D341Med (cell line): ENCODE data around the gene TRPM2.

ENCODE experiments used
- DNase-seq: peaks from one replicate; pipeline ENCODE4 v3.0.0; 2012; ENCODE audit warnings: low spot score

The TRPM2 gene

DNA sequence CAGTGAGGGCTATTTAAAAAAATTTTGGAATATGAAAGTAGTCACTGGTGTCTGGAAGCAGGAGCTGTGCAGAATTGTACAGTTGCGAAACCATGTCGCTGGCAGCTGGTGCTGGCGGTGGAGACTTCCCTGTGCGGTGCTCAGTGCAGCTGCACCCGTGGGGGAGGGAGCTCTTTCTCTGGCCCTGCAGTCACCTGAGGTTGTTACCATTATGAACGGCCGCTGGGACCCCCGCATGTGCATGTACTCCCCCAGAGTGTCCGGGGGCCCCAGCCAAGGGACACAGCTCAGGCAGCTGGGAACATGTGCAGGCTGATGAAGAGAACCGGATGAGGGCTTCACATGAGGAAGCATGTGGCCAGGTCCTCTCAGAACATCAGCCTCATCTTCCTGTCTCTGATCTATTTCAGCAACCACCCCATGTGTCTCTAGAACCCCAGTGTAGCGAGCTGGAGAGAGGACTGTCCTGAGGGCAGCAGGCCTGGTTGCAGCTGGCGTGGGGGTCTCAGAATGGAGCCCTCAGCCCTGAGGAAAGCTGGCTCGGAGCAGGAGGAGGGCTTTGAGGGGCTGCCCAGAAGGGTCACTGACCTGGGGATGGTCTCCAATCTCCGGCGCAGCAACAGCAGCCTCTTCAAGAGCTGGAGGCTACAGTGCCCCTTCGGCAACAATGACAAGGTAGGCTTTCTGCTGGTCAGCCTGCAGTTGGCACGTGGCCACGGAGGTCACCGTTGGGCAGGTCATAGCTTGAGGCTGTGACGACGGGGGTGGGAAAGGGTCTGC, at the start of gene TRPM2:
Gene TRPM2, plus strand, starts transcription at position 431 of the 780 bp plus-strand sequence. Its CDS starts 80 bp downstream, at position 511.
- DNase-seq, result no peak

GRCh38 chr21:44304011-44304616, 49.3 kb upstream of the TRPM2 start:
- no peak for DNase-seq

GRCh38 chr21:44304877-44305293, 48.5 kb upstream of the TRPM2 start:
- DNase-seq, result peak; percentile 85

DNA sequence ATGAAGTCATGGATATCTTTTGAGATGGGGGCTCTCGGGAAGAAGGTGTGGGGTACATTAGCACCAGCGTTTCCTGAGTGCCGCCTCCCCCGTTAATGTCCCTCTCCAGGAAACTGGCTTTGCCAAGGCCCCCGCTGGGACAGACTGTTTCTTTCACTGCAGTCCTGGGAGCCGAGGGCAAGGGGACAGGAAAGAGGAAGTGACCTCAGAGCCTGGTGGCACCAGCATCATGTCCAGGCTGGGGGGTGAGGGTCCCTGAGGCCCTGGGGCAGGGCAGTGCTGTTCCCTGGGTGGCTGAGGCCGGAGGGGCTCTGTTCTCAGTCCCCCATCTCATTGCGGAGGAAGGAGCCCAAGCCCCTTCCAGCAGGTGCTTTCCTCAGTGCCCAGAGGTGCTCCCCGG, 47.7 kb upstream of the TRPM2 start:
- no peak for DNase-seq

DNA sequence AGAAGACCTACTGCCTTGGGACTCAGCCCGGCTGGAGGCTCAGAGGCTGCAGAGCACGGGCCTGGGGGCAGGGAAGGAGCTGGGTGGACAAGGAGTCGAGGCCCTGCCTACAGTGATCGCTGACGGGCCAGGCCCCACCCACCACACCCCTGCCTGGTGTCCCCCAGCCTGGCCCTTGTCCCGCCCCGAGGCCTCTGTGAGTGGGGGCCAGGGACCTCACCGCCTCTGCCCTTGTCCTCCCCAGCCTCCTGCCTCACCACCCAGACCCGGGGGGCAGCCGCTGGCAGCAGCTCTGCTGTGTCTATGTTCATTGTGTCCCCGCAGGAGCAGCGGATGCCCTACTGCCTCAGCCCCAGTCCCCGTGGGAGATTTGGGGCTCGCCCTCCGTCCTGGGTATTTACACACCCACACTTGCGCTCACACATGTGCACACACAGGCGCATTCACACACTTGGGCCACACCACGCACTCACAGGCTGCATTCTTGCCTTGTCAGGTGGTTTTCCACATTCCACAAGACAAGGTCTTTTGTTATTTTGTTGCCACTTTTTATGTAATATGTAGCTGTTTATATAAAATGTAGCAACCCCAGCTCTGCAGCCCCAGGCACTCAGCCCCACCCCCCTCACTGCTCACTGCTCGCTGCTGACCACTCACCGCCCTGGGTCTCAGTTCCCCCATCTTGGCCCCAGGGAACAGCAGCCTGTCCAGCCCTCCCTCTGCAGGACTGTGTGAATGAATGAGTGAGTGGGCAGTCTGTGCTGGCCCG, 46.3 kb upstream of the TRPM2 start:
- no peak for DNase-seq

GRCh38 chr21:44310628-44311507, 42.6 kb upstream of the TRPM2 start:
- DNase-seq, result no peak

DNA sequence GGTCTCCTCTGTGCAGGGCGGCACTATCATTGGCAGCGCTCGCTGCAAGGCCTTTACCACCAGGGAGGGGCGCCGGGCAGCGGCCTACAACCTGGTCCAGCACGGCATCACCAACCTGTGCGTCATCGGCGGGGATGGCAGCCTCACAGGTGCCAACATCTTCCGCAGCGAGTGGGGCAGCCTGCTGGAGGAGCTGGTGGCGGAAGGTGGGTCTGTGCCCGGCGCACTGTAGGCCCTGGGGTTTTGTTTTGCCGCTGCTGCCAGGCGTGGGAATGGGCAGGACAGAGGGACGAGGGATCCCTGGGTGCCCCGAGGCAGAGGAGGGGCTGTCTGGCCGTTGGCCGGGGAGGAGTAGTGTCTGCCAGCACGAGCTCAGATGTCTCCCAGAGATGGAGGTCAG, 41.3 kb upstream of the TRPM2 start:
- no peak for DNase-seq

GRCh38 chr21:44312716-44313115, 40.7 kb upstream of the TRPM2 start:
- DNase-seq, result no peak

DNA sequence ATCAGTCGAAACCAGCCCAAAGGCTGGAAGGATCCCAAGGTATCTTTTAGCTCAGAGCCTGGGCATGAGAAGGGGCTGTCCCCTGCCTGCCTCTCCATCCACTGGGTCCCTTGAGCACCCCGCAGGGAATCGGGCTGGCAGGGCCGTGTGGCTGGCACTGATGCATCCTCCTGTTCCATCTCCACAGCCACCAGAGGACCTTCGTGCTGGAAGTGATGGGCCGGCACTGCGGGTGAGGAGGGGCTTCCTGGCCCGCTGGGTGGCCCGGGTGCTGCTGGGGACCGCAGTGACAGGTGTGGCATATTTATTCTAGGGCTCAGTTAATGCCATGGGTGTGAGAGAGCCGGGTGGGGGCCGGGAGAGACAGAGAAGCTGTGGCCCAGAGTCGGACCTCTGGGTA, 40.0 kb upstream of the TRPM2 start:
- no peak for DNase-seq

DNA sequence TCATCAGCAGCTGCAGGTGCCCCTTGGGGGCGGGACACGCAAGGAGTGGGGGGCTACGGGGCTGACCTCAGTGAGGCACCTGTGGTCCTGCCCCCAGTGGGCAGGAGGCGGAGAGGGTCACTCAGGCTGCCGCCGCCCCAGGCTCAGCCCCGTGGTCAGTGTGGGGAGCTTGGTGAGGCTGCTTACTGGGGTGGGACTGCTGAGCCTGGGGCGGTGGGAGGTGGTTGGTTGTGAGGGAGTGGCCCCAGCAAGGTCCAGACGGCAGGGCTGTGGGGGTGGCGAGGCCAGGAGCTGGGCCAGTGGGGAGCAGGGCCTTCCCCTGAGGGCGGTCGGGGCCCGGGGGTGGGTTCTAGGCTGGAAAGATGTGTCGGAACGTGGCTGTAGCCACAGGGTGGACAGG, 39.3 kb upstream of the TRPM2 start:
- no peak for DNase-seq

DNA sequence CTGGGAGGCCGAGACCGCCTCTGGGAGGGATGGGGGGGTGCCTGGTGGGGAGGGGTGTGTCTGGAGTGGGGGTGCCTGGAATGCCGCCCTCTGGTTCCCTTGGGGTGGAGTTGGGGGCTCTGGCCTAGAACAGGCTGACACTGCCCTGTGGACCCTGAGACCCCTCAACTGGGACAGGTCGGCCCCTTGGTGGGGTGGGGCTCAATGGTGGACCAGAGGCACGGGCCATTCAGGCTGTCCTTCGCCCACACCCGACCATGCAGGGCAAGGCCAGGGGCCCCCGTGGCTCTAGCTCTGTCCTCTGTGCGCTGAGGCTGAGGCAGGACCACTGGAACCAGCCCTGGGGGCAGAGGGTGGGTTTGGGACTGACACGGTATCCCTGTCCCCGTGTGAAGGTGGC, 38.9 kb upstream of the TRPM2 start:
- DNase-seq, result no peak

DNA sequence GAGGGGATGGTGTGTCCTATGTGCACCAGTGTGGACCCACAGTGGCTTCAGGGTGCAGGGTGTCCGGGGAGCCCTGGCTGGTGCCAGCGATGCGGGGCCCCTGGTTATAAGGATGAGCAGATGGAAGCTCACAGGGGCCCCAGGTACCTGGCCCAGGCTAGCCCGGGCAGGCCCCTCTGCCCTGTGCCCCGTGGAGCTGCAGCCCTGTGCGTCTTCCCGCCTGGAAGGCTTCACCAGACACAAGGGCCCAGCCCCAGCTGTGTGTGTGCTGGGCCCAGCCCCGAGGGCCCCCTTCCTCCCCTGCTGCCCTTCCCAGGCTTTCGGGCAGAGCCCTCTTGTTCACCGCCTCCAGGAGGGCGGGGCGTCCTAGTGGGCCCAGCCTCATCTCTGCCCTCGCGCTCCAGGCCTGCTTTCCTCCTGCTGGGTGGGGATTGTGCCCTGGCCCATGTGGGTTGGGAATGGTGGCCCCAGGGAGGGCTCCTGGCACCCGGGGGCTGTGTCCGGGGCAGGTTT, 37.7 kb upstream of the TRPM2 start:
- DNase-seq, result no peak

- DNase-seq, result no peak
Observed at GRCh38 chr21:44316277-44316900, 37.0 kb upstream of the TRPM2 start.

GRCh38 chr21:44317241-44317782, 36.1 kb upstream of the TRPM2 start:
- no peak for DNase-seq

DNA sequence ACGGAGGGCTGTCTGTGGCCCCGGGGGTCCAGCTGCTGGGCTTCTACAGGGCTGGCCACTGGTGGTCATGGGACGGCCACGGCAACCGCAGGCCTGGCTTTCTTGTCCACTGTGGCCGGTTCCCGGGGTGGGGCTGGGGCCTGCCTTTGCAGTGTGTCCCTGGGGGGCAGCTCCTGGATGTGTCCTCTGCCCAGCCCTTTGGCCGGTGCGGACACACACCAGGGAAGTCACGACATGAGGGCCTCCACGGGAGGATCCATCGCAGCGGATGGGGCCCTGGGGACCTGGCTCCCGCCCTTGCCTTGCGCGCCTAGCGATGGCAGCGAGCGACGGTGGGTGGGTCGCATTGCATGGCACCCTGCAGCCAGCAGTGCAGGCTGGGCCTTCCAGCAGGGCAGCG, 35.5 kb upstream of the TRPM2 start:
- DNase-seq, result no peak

DNA sequence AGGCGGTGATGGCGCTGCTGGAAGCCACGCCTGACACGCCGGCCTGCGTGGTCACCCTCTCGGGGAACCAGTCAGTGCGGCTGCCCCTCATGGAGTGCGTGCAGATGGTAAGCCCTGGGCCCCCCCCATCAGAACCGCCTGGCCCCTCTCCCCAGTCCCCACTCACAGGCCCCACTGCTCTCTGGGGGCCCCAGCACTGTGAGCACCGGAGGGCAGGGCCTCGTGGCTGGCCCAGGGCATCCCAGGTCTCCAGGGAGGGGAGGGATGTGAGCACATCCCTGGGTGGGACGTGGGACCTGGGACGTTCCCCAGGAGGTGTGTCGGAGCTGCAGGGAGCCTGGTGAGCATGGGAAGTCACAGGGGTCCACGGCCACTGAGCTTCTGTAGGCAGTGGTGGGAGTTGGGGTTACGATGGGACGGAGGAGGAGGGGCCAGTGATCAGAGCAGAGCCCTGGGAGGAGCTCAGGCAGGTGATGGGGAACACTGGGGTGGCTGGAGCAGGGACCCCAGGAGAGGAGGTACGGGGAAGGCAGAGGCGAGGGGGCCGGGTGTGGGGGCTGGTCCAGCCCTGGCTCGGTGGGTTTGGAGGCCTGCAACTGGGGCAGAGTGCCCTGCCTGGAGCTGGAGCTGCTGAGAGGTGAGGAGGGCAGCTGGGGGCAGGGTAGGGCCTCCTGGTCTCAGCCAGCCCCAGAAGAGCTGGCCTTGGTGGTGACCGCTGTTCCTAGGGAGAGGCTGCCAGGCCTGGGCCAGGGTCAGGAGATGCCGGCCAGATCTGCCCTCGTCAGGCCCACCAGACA, 34.7 kb upstream of the TRPM2 start:
- no peak for DNase-seq

DNA sequence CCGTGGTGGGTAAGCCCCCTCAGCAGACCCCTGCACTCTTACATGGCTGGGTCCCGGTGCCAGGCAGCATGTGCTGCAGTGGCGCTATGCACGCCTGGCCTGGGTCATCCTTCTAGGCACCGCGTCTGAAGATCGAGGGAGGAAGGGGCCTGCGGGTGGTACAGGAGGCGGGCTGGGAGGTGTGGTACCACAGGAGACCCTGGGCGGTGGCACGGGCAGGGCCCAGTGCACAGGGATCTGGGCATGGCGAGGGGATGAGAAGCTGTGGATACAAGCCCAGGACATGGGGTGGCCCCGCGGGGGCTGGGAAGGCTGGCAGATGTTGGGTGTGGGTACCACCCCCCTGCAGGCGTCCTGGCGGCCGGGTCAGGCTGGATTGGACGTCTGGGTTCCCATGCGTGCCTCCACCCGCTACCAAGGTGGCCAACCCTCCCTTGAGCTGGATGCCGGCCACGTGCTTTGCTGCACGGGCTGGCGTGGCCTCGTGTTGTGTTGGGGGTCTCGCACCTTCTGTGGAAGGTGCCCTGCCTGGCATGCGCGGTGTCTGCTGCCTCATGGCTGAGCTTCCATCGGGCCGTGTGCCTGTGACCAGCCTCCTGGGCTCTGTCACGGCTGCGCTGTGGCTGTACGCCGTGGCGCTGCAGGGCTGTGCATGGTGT, 33.9 kb upstream of the TRPM2 start:
- no peak for DNase-seq

GRCh38 chr21:44320847-44321246, 32.6 kb upstream of the TRPM2 start:
- no peak for DNase-seq

DNA sequence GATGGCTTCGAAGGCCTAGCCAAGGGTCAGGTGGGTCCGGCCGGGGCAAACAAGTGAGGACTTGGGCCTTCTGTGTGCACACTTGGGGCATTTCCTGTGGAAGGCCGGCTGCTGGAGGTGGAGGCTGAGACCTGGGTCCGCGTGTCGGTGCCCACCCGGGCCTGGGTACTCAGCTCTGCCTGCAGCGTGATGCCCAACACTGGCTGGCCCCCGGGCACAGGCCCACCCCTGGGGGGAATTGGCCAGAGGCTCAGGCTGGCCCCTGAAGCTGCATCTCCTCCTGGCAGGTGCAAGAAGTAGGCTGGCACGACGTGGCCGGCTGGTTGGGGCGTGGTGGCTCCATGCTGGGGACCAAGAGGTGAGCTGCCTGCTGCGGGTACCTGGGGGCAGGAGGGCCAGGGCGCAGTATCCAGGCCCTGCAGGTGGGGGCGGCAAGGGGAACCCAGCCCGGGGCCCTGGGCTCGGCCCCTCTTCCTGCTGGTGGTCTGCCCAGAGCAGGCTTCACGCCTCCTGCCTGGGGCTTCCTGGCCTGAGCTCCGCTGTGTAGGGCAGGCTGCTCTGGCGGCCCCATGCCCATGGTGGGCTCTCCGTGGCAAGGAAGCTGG, 31.5 kb upstream of the TRPM2 start:
- DNase-seq, result no peak
